K562 (cell line): ENCODE measurements around the gene TMEM217. TPM values are rescaled to one million over a fixed set of nuclear protein-coding genes. Genes with fewer than 3 reads are reported as not detected.
A peak's percentile ranks its signal among the peaks of the same experiment; 100 is the strongest.

ENCODE experiments used
- ARID2 ChIP-seq: fragments of 450-650 bp; IDR thresholded peaks from 2 replicates; pipeline ENCODE4 v1.6.1; 2017; ENCODE audit warnings: antibody characterized with exemption, mild to moderate bottlenecking
- CBX1 ChIP-seq: sonication (generic); IDR thresholded peaks from 2 replicates; pipeline ENCODE4 v1.6.1; 2016; ENCODE audit warnings: antibody characterized with exemption, low read depth, mild to moderate bottlenecking
- CGGBP1 ChIP-seq: fragments of 250-450 bp; sonication (Bioruptor Pico); IDR thresholded peaks from 2 replicates; pipeline ENCODE4 v1.9.0; 2021; ENCODE audit warnings: mild to moderate bottlenecking
- CHD1 ChIP-seq: fragments of 200-600 bp; sonication (generic); IDR thresholded peaks from one replicate; pipeline ENCODE4 v1.6.1; 2012; ENCODE audit warnings: mild to moderate bottlenecking, moderate library complexity, low read length, inconsistent platforms
- FIP1L1 ChIP-seq: fragments of 200-400 bp; formaldehyde crosslinking; IDR thresholded peaks from 2 replicates; pipeline ENCODE4 v1.6.1; 2018; ENCODE audit warnings: mild to moderate bottlenecking, low read depth, low read length; ENCODE audit not compliant: poor library complexity, severe bottlenecking
- FOSL1 ChIP-seq: fragments of 200-800 bp; sonication (Bioruptor generic); conservative IDR thresholded peaks from 2 replicates; pipeline ENCODE4 v1.6.1; 2016; ENCODE audit warnings: missing genetic modification characterization, missing compliant biosample characterization
- FOXJ3 ChIP-seq: sonication (generic); formaldehyde crosslinking; IDR thresholded peaks from 2 replicates; pipeline ENCODE4 v1.4.0; 2020; ENCODE audit warnings: mild to moderate bottlenecking, missing genetic modification reagents
- HLTF ChIP-seq: fragments of 450-650 bp; IDR thresholded peaks from 2 replicates; pipeline ENCODE4 v1.6.1; 2016
- KHSRP ChIP-seq: fragments of 450-650 bp; IDR thresholded peaks from 2 replicates; pipeline ENCODE4 v1.6.1; 2017
- POLR2B ChIP-seq: fragments of 450-650 bp; IDR thresholded peaks from 2 replicates; pipeline ENCODE4 v1.6.1; 2018; ENCODE audit warnings: low read depth; ENCODE audit not compliant: partially characterized antibody
- POLR3A ChIP-seq: IDR thresholded peaks from 2 replicates; pipeline ENCODE4 v1.6.1; 2011; ENCODE audit warnings: borderline replicate concordance, mild to moderate bottlenecking, moderate library complexity; ENCODE audit not compliant: insufficient read length, insufficient read depth; ENCODE audit errors: extremely low read depth
- RHOXF2B ChIP-seq: fragments of 250-450 bp; sonication (Bioruptor Pico); conservative IDR thresholded peaks from 2 replicates; pipeline ENCODE4 v1.5.1; 2021
- ZBTB12 ChIP-seq: fragments of 250-450 bp; sonication (Bioruptor Pico); IDR thresholded peaks from 2 replicates; pipeline ENCODE4 v1.4.0; 2020
- ZBTB49 ChIP-seq: sonication (generic); formaldehyde crosslinking; IDR thresholded peaks from 2 replicates; pipeline ENCODE4 v1.8.0; 2022; ENCODE audit warnings: missing genetic modification reagents, mild to moderate bottlenecking, borderline replicate concordance
- ZNF143 ChIP-seq: sonication (generic); formaldehyde crosslinking; IDR thresholded peaks from 2 replicates; pipeline ENCODE4 v1.9.0; 2022; ENCODE audit warnings: mild to moderate bottlenecking, missing genetic modification reagents
- ZNF239 ChIP-seq: fragments of 250-450 bp; sonication (Bioruptor Pico); IDR thresholded peaks from 2 replicates; pipeline ENCODE4 v1.4.0; 2020; ENCODE audit warnings: mild to moderate bottlenecking
- ZNF253 ChIP-seq: fragments of 250-450 bp; sonication (Bioruptor Pico); conservative IDR thresholded peaks from 2 replicates; pipeline ENCODE4 v1.6.1; 2021; ENCODE audit warnings: mild to moderate bottlenecking
- ZNF384 ChIP-seq: IDR thresholded peaks from 2 replicates; pipeline ENCODE4 v1.6.1; 2012; ENCODE audit warnings: low read depth, low read length, improper control_type of control experiment
- ZNF655 ChIP-seq: fragments of 250-450 bp; sonication (Bioruptor Pico); IDR thresholded peaks from 2 replicates; pipeline ENCODE4 v1.5.0; 2021
- ZNF778 ChIP-seq: fragments of 450-650 bp; formaldehyde crosslinking; IDR thresholded peaks from 2 replicates; pipeline ENCODE4 v1.4.0; 2020; ENCODE audit warnings: mild to moderate bottlenecking, moderate library complexity
- polyA plus RNA-seq, 8 experiments: library from polyadenylated mRNA; depleted of rRNA in 4 of 8; stranded (reverse) in 5 of 8; unstranded in 3 of 8; fragments of >200 nt; fragmentation: Nextera tagmentation in 2 of 8; fragmentation: Illumina TruSeq in 1 of 8; extraction: Ambion mirVana in 2 of 8; extraction: Trizol in 1 of 8; gene quantifications; 2 replicates each; pipeline versions ENCODE4 v1.2.1 to v1.2.3, GENCODE V29; 2011 to 2014; ENCODE audit warnings: inconsistent platforms in 1 of 8, missing spikeins in 1 of 8
- total RNA-seq, 7 experiments: library from RNA; depleted of rRNA in 6 of 7; stranded (reverse); fragments of >200 nt in 6 of 7; fragmentation: Illumina TruSeq in 2 of 7; extraction: Trizol in 2 of 7; gene quantifications; 2 replicates each; pipeline versions ENCODE4 v1.2.1 to v1.2.3, GENCODE V29; 2011 to 2021; ENCODE audit warnings: low replicate concordance in 1 of 7
- TF ChIP-seq, protein P1 (sequence below): sonication (generic); formaldehyde crosslinking; IDR thresholded peaks from 2 replicates; pipeline ENCODE4 v1.8.1; 2022; ENCODE audit warnings: missing genetic modification reagents
- TF ChIP-seq, protein P2 (sequence below): fragments of 450-650 bp; IDR thresholded peaks from 2 replicates; pipeline ENCODE4 v1.6.1; 2017; ENCODE audit warnings: mild to moderate bottlenecking, moderate library complexity

TMEM217 gene
- total and polyA plus RNA-seq, 9 of the 15 experiments (the other 6 are each of a cell fraction or from before 2014, with no cell fraction given), result 1.3 to 8.0 (median 1.9) TPM

GRCh38 chr6:37171201-37171969, 86.6 kb downstream of the TMEM217 start (continued):
- TF ChIP-seq, protein P1, sequence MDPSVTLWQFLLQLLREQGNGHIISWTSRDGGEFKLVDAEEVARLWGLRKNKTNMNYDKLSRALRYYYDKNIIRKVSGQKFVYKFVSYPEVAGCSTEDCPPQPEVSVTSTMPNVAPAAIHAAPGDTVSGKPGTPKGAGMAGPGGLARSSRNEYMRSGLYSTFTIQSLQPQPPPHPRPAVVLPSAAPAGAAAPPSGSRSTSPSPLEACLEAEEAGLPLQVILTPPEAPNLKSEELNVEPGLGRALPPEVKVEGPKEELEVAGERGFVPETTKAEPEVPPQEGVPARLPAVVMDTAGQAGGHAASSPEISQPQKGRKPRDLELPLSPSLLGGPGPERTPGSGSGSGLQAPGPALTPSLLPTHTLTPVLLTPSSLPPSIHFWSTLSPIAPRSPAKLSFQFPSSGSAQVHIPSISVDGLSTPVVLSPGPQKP (CRISPR knock-in tag), result no peak
- TF ChIP-seq CHD1 (peak; percentile 86), FOSL1 (no peak), ZNF655 (CRISPR knock-in tag) (no peak), HLTF (no peak), ZNF143 (CRISPR knock-in tag) (0 out of 2 replicates have a peak, but pooled peaks have one; percentile 7), KHSRP (no peak), POLR3A (no peak), ZNF239 (CRISPR knock-in tag) (no peak), ARID2 (no peak), CBX1 (no peak), ZNF384 (no peak), FIP1L1 (peak; percentile 23), CGGBP1 (no peak), RHOXF2B (CRISPR knock-in tag) (no peak), ZBTB49 (no peak), POLR2B (no peak), FOXJ3 (CRISPR knock-in tag) (no peak), ZNF778 (CRISPR knock-in tag) (no peak), ZNF253 (CRISPR knock-in tag) (no peak), ZBTB12 (CRISPR knock-in tag) (no peak)
- TF ChIP-seq, protein P2, sequence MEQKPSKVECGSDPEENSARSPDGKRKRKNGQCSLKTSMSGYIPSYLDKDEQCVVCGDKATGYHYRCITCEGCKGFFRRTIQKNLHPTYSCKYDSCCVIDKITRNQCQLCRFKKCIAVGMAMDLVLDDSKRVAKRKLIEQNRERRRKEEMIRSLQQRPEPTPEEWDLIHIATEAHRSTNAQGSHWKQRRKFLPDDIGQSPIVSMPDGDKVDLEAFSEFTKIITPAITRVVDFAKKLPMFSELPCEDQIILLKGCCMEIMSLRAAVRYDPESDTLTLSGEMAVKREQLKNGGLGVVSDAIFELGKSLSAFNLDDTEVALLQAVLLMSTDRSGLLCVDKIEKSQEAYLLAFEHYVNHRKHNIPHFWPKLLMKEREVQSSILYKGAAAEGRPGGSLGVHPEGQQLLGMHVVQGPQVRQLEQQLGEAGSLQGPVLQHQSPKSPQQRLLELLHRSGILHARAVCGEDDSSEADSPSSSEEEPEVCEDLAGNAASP, result no peak
